ENCODE data around the gene KRT76. TPM values are rescaled to one million over a fixed set of nuclear protein-coding genes. Genes with fewer than 3 reads are reported as not detected.

Gene KRT76
- total RNA-seq, 1 experiment from 2014 or later = not detected

DNA sequence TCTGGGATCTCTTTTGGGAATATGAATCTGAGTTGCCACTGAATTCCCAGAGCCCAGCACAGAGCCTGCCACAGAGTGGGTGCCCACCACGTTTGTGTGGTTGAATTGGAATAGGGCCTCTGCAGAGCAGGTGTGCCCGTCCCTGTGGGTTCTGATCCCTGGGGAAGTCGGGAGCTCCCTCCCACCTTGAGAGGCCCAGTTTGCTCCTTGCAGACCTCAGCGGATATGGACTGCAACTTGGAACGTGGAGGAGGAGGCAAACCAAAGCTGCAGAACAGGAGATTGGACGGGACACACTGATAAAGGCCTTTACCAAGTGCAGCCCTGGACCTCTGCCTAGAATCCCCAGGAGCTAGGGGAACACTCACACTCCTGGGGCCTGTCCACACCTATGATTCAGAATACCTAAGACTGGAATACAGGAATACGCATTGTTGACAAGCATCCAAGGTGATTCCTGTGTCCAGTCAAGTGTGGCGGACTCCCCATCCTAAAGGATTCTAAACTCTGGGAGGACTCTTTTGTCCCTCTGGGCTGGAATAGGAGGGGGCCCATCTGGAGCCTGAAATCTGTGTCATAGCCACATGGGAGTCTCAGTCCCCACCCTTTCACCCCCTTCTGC is 2.4 kb downstream of the KRT76 start:
- Histone ChIP-seq H3K9me3 (no peaks in the 10 kb centered on the region), H3K4me3 (ENCODE audit: low read depth, low read length) (no peak overlapping the region), H3K36me3 (ENCODE audit: control insufficient read depth, insufficient read depth, low read length) (no peaks in the 10 kb centered on the region), H3K4me1 (no peaks in the 10 kb centered on the region), H3K27me3 (replicated peaks; ENCODE audit: control insufficient read depth, insufficient read depth, low read length) (no peaks in the 10 kb centered on the region)
- BruUV-seq (replicated peaks) = no TSS peak
- H3K27ac Mint-ChIP-seq (ENCODE audit: unreplicated experiment) = no peak overlapping the region
- ChIA-PET CTCF (no interaction called here), POLR2A (no interaction called here)
- no peak overlapping the region for H3K4me3 Mint-ChIP-seq (ENCODE audit: unreplicated experiment)
- H3K27me3 Mint-ChIP-seq (ENCODE audit: insufficient read depth, unreplicated experiment) = peaks cover 6% of the 10 kb centered on the region
- TF ChIP-seq, protein P1, sequence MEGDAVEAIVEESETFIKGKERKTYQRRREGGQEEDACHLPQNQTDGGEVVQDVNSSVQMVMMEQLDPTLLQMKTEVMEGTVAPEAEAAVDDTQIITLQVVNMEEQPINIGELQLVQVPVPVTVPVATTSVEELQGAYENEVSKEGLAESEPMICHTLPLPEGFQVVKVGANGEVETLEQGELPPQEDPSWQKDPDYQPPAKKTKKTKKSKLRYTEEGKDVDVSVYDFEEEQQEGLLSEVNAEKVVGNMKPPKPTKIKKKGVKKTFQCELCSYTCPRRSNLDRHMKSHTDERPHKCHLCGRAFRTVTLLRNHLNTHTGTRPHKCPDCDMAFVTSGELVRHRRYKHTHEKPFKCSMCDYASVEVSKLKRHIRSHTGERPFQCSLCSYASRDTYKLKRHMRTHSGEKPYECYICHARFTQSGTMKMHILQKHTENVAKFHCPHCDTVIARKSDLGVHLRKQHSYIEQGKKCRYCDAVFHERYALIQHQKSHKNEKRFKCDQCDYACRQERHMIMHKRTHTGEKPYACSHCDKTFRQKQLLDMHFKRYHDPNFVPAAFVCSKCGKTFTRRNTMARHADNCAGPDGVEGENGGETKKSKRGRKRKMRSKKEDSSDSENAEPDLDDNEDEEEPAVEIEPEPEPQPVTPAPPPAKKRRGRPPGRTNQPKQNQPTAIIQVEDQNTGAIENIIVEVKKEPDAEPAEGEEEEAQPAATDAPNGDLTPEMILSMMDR (IDR thresholded peaks at IDR 0.05; ENCODE audit: insufficient read depth in 1 of 2, low read depth in 1 of 2, low read length in 1 of 2, severe bottlenecking in 1 of 2, unreplicated experiment in 1 of 2) = no peak
- no peaks in the 10 kb centered on the region for H3K9me3 Mint-ChIP-seq (ENCODE audit: unreplicated experiment)
- no peaks in the 10 kb centered on the region for H3K4me1 Mint-ChIP-seq (ENCODE audit: low read depth, unreplicated experiment)
- no peak for DNase-seq
- no peaks in the 10 kb centered on the region for H3K36me3 Mint-ChIP-seq (ENCODE audit: insufficient read depth, unreplicated experiment)
- intact Hi-C loops (cut with micrococcal nuclease; ENCODE audit: unreplicated experiment) = no loop called here

DNA sequence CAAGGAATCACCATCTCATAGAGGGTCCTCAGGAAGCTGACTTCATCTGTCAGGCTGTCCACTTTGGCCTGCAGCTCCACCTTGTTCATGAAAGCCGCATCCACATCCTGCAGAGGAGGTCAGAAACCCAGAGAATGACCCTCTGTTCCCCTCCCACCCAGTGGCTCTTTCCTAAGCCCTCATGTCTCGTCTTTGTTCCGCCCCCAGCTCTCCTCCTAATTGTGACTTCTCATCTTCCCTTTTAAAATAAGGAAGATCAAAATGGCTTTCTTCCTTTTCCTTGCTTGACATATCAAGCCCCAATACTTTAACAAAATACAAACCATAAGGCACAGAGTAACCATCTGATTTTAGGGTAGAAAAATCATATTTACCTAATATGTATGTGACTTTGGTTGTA is 4.4 kb downstream of the KRT76 start:
- no peak for DNase-seq
- H3K36me3 ChIP-seq (ENCODE audit: control insufficient read depth, insufficient read depth, low read length) = no peaks in the 10 kb centered on the region
- no TSS peak for BruUV-seq (replicated peaks)
- ChIA-PET POLR2A (no interaction called here), CTCF (interaction anchor here (0.6 kb wide), 1 partner anchor 918 kb away, joined by 3 read pairs; no protein-coding TSS in a partner anchor)
- H3K27me3 ChIP-seq (replicated peaks; ENCODE audit: control insufficient read depth, insufficient read depth, low read length) = no peaks in the 10 kb centered on the region
- no peaks in the 10 kb centered on the region for H3K9me3 ChIP-seq
- Mint-ChIP-seq H3K36me3 (ENCODE audit: insufficient read depth, unreplicated experiment) (no peaks in the 10 kb centered on the region), H3K27me3 (ENCODE audit: insufficient read depth, unreplicated experiment) (peaks cover 6% of the 10 kb centered on the region), H3K9me3 (ENCODE audit: unreplicated experiment) (no peaks in the 10 kb centered on the region), H3K27ac (ENCODE audit: unreplicated experiment) (no peak overlapping the region), H3K4me3 (ENCODE audit: unreplicated experiment) (no peak overlapping the region), H3K4me1 (ENCODE audit: low read depth, unreplicated experiment) (no peaks in the 10 kb centered on the region)
- no peak overlapping the region for H3K4me3 ChIP-seq (ENCODE audit: low read depth, low read length)
- intact Hi-C loops (cut with micrococcal nuclease; ENCODE audit: unreplicated experiment) = no loop called here
- H3K4me1 ChIP-seq = no peaks in the 10 kb centered on the region
- TF ChIP-seq, protein P1 (IDR thresholded peaks at IDR 0.05; ENCODE audit: insufficient read depth in 1 of 2, low read depth in 1 of 2, low read length in 1 of 2, severe bottlenecking in 1 of 2, unreplicated experiment in 1 of 2) = no peak

DNA sequence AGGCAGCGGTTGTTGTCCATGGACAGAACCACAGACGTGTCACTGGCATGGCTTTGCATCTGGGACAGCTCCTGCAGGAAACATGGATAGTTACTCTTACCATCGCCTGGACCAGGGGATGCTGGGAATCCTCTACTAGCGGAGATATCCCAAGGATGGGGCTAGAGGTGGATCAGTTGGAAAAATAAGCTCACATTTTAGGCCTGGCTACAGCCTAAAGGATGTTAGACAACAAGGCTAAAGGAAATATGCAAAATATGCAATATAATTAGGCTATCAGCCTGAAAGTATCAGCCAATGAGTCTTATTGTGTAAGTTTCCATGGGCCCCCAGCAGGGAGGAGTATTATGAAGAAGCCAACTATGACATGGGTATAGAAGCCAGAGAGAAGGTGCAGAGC is 5.0 kb downstream of the KRT76 start:
- no peak overlapping the region for H3K27ac Mint-ChIP-seq (ENCODE audit: unreplicated experiment)
- no peak overlapping the region for H3K4me3 Mint-ChIP-seq (ENCODE audit: unreplicated experiment)
- Histone ChIP-seq H3K4me1 (no peaks in the 10 kb centered on the region), H3K27me3 (replicated peaks; ENCODE audit: control insufficient read depth, insufficient read depth, low read length) (no peaks in the 10 kb centered on the region), H3K36me3 (ENCODE audit: control insufficient read depth, insufficient read depth, low read length) (no peaks in the 10 kb centered on the region), H3K9me3 (no peaks in the 10 kb centered on the region), H3K4me3 (ENCODE audit: low read depth, low read length) (no peak overlapping the region)
- TF ChIP-seq, protein P1 (IDR thresholded peaks at IDR 0.05; ENCODE audit: insufficient read depth in 1 of 2, low read depth in 1 of 2, low read length in 1 of 2, severe bottlenecking in 1 of 2, unreplicated experiment in 1 of 2) = no peak
- no peaks in the 10 kb centered on the region for H3K36me3 Mint-ChIP-seq (ENCODE audit: insufficient read depth, unreplicated experiment)
- POLR2A ChIA-PET = no interaction called here
- CTCF ChIA-PET = no interaction called here
- DNase-seq = no peak
- no TSS peak for BruUV-seq (replicated peaks)
- intact Hi-C loops (cut with micrococcal nuclease; ENCODE audit: unreplicated experiment) = no loop called here
- no peaks in the 10 kb centered on the region for H3K9me3 Mint-ChIP-seq (ENCODE audit: unreplicated experiment)
- H3K27me3 Mint-ChIP-seq (ENCODE audit: insufficient read depth, unreplicated experiment) = peaks cover 5% of the 10 kb centered on the region
- no peaks in the 10 kb centered on the region for H3K4me1 Mint-ChIP-seq (ENCODE audit: low read depth, unreplicated experiment)

Measured in Caco-2 (cell line).